A549 (cell line): ENCODE results near the gene KCP. TPM values are rescaled to one million over a fixed set of nuclear protein-coding genes. Genes with fewer than 3 reads are reported as not detected.

Experiments
- ATAC-seq, 2 experiments: fragments of 200-7000 bp in 1 of 2; fragments of >200 bp in 1 of 2; cut with Nextera tagmentation in 1 of 2; cut with Tn5 transposase in 1 of 2; 3 replicates each; pipeline versions ENCODE4 v1.8.0 to v1.9.1; 2018 to 2020; ENCODE audit warnings: mild to moderate bottlenecking in 1 of 2, moderate library complexity in 1 of 2
- CTCF ChIA-PET: fragments of 300-600 bp; sonication (Branson Sonifier 250); formaldehyde crosslinking; extraction: SDS; loops from one replicate; lab custom pipeline; 2021; ENCODE audit warnings: antibody characterized with exemption, inconsistent platforms; lab: Yijun Ruan, JAX
- POLR2A ChIA-PET: fragments of 350-600 bp; formaldehyde crosslinking; extraction: SDS; loops from one replicate; lab custom pipeline; 2021; ENCODE audit warnings: antibody characterized with exemption, inconsistent platforms; lab: Yijun Ruan, JAX
- DNase-seq, 2 experiments: peaks; one replicate each; pipeline versions ENCODE4 v3.0.0 to v3.0.0-alpha.2; 2011 to 2016; ENCODE audit warnings: low read depth in 1 of 2, low spot score in 1 of 2
- FAIRE-seq: peaks from 2 replicates; lab custom pipeline; 2011; peaks lifted over from hg19 to GRCh38; lab: Jason Lieb, UNC
- H3K27ac ChIP-seq, 2 experiments: fragments of >200 bp; sonication (Bioruptor Twin); formaldehyde crosslinking; 3 replicates each; pipeline ENCODE4 v1.5.1; 2016 to 2017
- H3K4me1 ChIP-seq: fragments of >200 bp; sonication (Bioruptor Twin); formaldehyde crosslinking; 3 replicates; pipeline ENCODE4 v1.6.1; 2016
- H3K4me2 ChIP-seq: fragments of >200 bp; sonication (Bioruptor Twin); formaldehyde crosslinking; 3 replicates; pipeline ENCODE4 v1.6.1; 2016
- H3K4me3 ChIP-seq: fragments of >200 bp; sonication (Bioruptor Twin); formaldehyde crosslinking; 3 replicates; pipeline ENCODE4 v1.5.1; 2016
- H3K9me3 ChIP-seq: fragments of >200 bp; sonication (Bioruptor Twin); formaldehyde crosslinking; 3 replicates; pipeline ENCODE4 v1.6.1; 2016
- CBX2 ChIP-seq: fragments of 200-600 bp; sonication (generic); IDR thresholded peaks from 2 replicates; pipeline ENCODE4 v1.6.1; 2016; ENCODE audit warnings: low read depth, mild to moderate bottlenecking, borderline replicate concordance
- CHD4 ChIP-seq: fragments of 200-600 bp; sonication (generic); IDR thresholded peaks from 2 replicates; pipeline ENCODE4 v1.6.1; 2016; ENCODE audit warnings: antibody characterized with exemption, mild to moderate bottlenecking, borderline replicate concordance
- CTCF ChIP-seq: fragments of >200 bp; sonication (Bioruptor Twin); formaldehyde crosslinking; IDR thresholded peaks from 3 replicates; pipeline ENCODE4 v1.5.1; 2016
- ELK1 ChIP-seq: fragments of 150-350 bp; IDR thresholded peaks from 2 replicates; pipeline ENCODE4 v1.6.1; 2014; ENCODE audit warnings: low read depth, mild to moderate bottlenecking, low read length
- FOSL2 ChIP-seq, 2 experiments: fragments of 450-650 bp in 1 of 2; fragments of >200 bp in 1 of 2; sonication (Bioruptor Twin) in 1 of 2; formaldehyde crosslinking; IDR thresholded peaks; 2 replicates each; pipeline versions ENCODE4 v1.5.0 to v1.6.1; 2016 to 2020; ENCODE audit warnings: mild to moderate bottlenecking in 1 of 2, moderate library complexity in 1 of 2
- HEYL ChIP-seq: fragments of 250-450 bp; sonication (Bioruptor Pico); IDR thresholded peaks from 2 replicates; pipeline ENCODE4 v1.8.0; 2021; ENCODE audit warnings: mild to moderate bottlenecking, moderate library complexity
- HOXA7 ChIP-seq: fragments of 250-450 bp; sonication (Bioruptor Pico); IDR thresholded peaks from 2 replicates; pipeline ENCODE4 v1.5.0; 2020; ENCODE audit warnings: mild to moderate bottlenecking, moderate library complexity
- KDM5A ChIP-seq: fragments of 200-600 bp; sonication (generic); IDR thresholded peaks from 2 replicates; pipeline ENCODE4 v1.6.1; 2016; ENCODE audit warnings: antibody characterized with exemption, mild to moderate bottlenecking
- MYC ChIP-seq: IDR thresholded peaks from 2 replicates; pipeline ENCODE4 v1.6.1; 2012; ENCODE audit warnings: mild to moderate bottlenecking, inconsistent platforms, low read length, improper control_type of control experiment, borderline replicate concordance
- NR3C1 ChIP-seq: fragments of >200 bp; sonication (Bioruptor Twin); formaldehyde crosslinking; IDR thresholded peaks from 3 replicates; pipeline ENCODE4 v1.6.1; 2017
- PHF8 ChIP-seq: fragments of 200-600 bp; sonication (generic); IDR thresholded peaks from 2 replicates; pipeline ENCODE4 v1.6.1; 2016; ENCODE audit warnings: low read depth, mild to moderate bottlenecking, antibody characterized with exemption, moderate library complexity, borderline replicate concordance
- POLR2A ChIP-seq: IDR thresholded peaks from 2 replicates; pipeline ENCODE4 v1.6.1; 2012; ENCODE audit warnings: mild to moderate bottlenecking, low read length
- RAD21 ChIP-seq, 2 experiments: fragments of >200 bp in 1 of 2; sonication (Bioruptor Twin) in 1 of 2; formaldehyde crosslinking in 1 of 2; IDR thresholded peaks in 1 of 2; conservative IDR thresholded peaks in 1 of 2; 2 replicates in 1 of 2; 3 replicates in 1 of 2; pipeline ENCODE4 v1.6.1; 2012 to 2018; ENCODE audit warnings: inconsistent platforms in 1 of 2
- RCOR1 ChIP-seq: fragments of 150-350 bp; IDR thresholded peaks from 2 replicates; pipeline ENCODE4 v1.6.1; 2014; ENCODE audit warnings: antibody characterized with exemption, low read length, low read depth
- RNF2 ChIP-seq: fragments of 200-600 bp; sonication (generic); IDR thresholded peaks from 2 replicates; pipeline ENCODE4 v1.6.1; 2016; ENCODE audit warnings: low read depth, mild to moderate bottlenecking, antibody characterized with exemption, moderate library complexity, borderline replicate concordance
- SMC3 ChIP-seq: fragments of >200 bp; sonication (Bioruptor Twin); formaldehyde crosslinking; IDR thresholded peaks from 3 replicates; pipeline ENCODE4 v1.6.1; 2018; ENCODE audit warnings: inconsistent platforms
- SREBF2 ChIP-seq: fragments of 450-650 bp; IDR thresholded peaks from 2 replicates; pipeline ENCODE4 v1.6.1; 2014; ENCODE audit warnings: mild to moderate bottlenecking, moderate library complexity
- TFCP2L1 ChIP-seq: fragments of 250-450 bp; sonication (Bioruptor Pico); IDR thresholded peaks from 2 replicates; pipeline ENCODE4 v1.5.0; 2021; ENCODE audit warnings: mild to moderate bottlenecking
- TP53 ChIP-seq: fragments of 250-450 bp; sonication (Bioruptor Pico); IDR thresholded peaks from 2 replicates; pipeline ENCODE4 v1.5.0; 2021; ENCODE audit warnings: mild to moderate bottlenecking, moderate library complexity
- USF2 ChIP-seq: fragments of 450-650 bp; IDR thresholded peaks from 2 replicates; pipeline ENCODE4 v1.6.1; 2014; ENCODE audit warnings: antibody characterized with exemption
- ZFP36 ChIP-seq: fragments of 450-650 bp; IDR thresholded peaks from 2 replicates; pipeline ENCODE4 v1.6.1; 2014; ENCODE audit warnings: borderline replicate concordance; ENCODE audit not compliant: partially characterized antibody
- WGBS: methylation state at CpG from one replicate; pipeline ENCODE4 v1.1.6; 2017; ENCODE audit errors: missing lambda C conversion rate; 5-methylcytosine and 5-hydroxymethylcytosine counted together
- polyA plus RNA-seq, 4 experiments: library from polyadenylated mRNA; depleted of rRNA in 3 of 4; stranded (reverse); fragments of >200 nt; fragmentation: RNase III in 1 of 4; extraction: RNeasy Plus Mini Kit Qiagen cat#74134 plus additional on column Dnase treatment in 1 of 4; gene quantifications; 2 replicates in 3 of 4; 3 replicates in 1 of 4; pipeline ENCODE4 v1.2.3, GENCODE V29; 2011 to 2017

KCP gene
- polyA plus RNA-seq, 2 of the 4 experiments (the other 2 are of a cell fraction), result 0.14 TPM; not detected in 1

- no peak for TF ChIP-seq USF2
- peak; percentile 65 for TF ChIP-seq CTCF
- TF ChIP-seq, all 56 proteins: peak for 3
These were observed 5.9 kb downstream of the KCP start (continued) for GRCh38 chr7:128904381-128905197.

GRCh38 chr7:128903621-128904361 is 6.7 kb downstream of the KCP start:
- Histone ChIP-seq H3K27ac (no peak overlapping the region), H3K4me2 (peak overlapping the region; percentile 38; the same call in 1 of the 3 replicates), H3K4me1 (peaks cover 16% of the 10 kb centered on the region; the same call in 1 of the 3 replicates), H3K4me3 (no peak overlapping the region)
- WGBS, result 48% methylated on average over 7 of the region's 14 CpGs
- no peak for FAIRE-seq
- DNase-seq, result no peak
- POLR2A ChIA-PET, result interaction anchor here (0.6 kb wide), 1 partner anchor 18 kb away, joined by 9 read pairs; no protein-coding TSS in a partner anchor
- ATAC-seq, result no peak
- TF ChIP-seq TFCP2L1 (CRISPR knock-in tag) (no peak), CBX2 (no peak), HEYL (CRISPR knock-in tag) (no peak), RAD21 (conservative IDR thresholded peaks at IDR 0.05 in 1 of 2, IDR thresholded peaks at IDR 0.05 in 1 of 2) (no peak), NR3C1 (no peak), CHD4 (no peak), POLR2A (no peak), SMC3 (no peak), CTCF (no peak), ZFP36 (no peak), PHF8 (no peak), RCOR1 (no peak), RNF2 (no peak), SREBF2 (no peak), HOXA7 (CRISPR knock-in tag) (no peak), ELK1 (no peak), KDM5A (no peak), MYC (no peak), FOSL2 (IDR thresholded peaks at IDR 0.05) (no peak), FOSL2 (CRISPR knock-in tag; IDR thresholded peaks at IDR 0.05) (no peak), TP53 (CRISPR knock-in tag) (no peak)
- TF ChIP-seq, all 56 proteins: peak for 0
- no peaks in the 10 kb centered on the region for H3K9me3 ChIP-seq
- CTCF ChIA-PET, result interaction anchor here (0.7 to 3.2 kb wide), 12 partner anchors 11 to 307 kb away, joined by 3 to 28 read pairs (median 3); no protein-coding TSS in a partner anchor
